Measurements from ENCODE around the gene DUSP22. TPM values are rescaled to one million over a fixed set of nuclear protein-coding genes. Genes with fewer than 3 reads are reported as not detected.

Gene DUSP22
- polyA plus RNA-seq, 2 of the 4 experiments (the other 2 are of a cell fraction): 6.2 to 11.3 TPM

DNA sequence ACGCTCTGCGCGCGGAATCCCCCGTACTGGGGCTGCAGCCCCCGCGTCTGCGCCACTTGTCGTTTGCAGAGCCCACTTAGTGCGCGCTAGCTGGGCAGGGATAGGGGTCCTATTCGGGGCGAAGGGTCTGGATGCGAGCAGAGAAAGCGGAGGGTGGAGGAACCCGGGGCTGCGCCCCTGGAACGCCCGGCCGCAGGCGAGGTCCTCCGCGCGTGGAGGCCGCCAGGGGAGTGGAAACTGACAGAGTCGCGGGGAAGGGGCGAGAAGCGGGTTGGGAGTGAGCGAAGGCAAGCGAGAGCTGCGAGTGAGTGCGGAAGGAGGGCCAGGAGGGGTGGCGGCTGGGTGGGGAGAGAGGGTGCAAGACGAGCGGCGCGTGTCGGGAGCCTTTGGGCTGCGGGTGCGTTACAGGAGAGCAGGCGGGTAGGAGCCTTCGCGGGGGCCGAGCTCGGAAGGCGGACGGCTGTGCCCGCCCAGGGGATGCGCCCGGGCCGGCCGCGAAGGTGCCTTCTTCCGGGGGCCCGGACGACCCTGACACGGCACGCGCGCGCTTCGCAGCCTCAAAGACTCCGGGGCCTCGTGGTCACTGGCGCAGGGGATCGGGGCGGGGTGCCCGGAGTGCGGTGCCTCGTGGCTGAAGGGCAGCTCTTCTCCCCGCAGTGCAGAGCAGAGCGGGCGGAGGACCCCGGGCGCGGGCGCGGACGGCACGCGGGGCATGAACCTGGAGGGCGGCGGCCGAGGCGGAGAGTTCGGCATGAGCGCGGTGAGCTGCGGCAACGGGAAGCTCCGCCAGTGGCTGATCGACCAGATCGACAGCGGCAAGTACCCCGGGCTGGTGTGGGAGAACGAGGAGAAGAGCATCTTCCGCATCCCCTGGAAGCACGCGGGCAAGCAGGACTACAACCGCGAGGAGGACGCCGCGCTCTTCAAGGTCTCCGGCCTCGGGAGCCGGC is 100.4 kb downstream of the DUSP22 start:
- H3K27ac ChIP-seq: no peak overlapping the region
- CTCF ChIA-PET: interaction anchor here (1.3 kb wide), 1 partner anchor 16 kb away, joined by 3 read pairs; no protein-coding TSS in a partner anchor
- ATAC-seq (no peak), FAIRE-seq (no peak), DNase-seq (ENCODE audit: low read depth in 1 of 2, low spot score in 1 of 2) (no peak)
- H3K4me2 ChIP-seq: peak overlapping the region; percentile 55
- POLR2A ChIA-PET: no interaction called here
- no peak overlapping the region for H3K4me3 ChIP-seq
- no peaks in the 10 kb centered on the region for H3K4me1 ChIP-seq
- 76% methylated on average over 61 of the region's 108 CpGs for WGBS (ENCODE audit: missing lambda C conversion rate)
- H3K9me3 ChIP-seq: no peaks in the 10 kb centered on the region
- TF ChIP-seq RFX5 (IDR thresholded peaks at IDR 0.05) (no peak), CHD4 (IDR thresholded peaks at IDR 0.05; ENCODE audit: borderline replicate concordance) (no peak), POLR2A (IDR thresholded peaks at IDR 0.05; ENCODE audit: low read length) (no peak), RNF2 (IDR thresholded peaks at IDR 0.05; ENCODE audit: borderline replicate concordance, low read depth) (no peak), KDM1A (IDR thresholded peaks at IDR 0.05; ENCODE audit: low read depth) (no peak), EHMT2 (IDR thresholded peaks at IDR 0.05; ENCODE audit: low read depth) (no peak), JUNB (IDR thresholded peaks at IDR 0.05) (no peak), ZC3H11A (IDR thresholded peaks at IDR 0.05) (no peak), MYC (IDR thresholded peaks at IDR 0.05; ENCODE audit: borderline replicate concordance, low read length) (no peak), ZFP36 (IDR thresholded peaks at IDR 0.05; ENCODE audit: borderline replicate concordance, partially characterized antibody) (no peak), POLR2AphosphoS2 (conservative IDR thresholded peaks at IDR 0.05; ENCODE audit: low read length) (no peak), SMC3 (IDR thresholded peaks at IDR 0.05) (no peak), CEBPB (IDR thresholded peaks at IDR 0.05) (no peak)
- TF ChIP-seq, protein P1, sequence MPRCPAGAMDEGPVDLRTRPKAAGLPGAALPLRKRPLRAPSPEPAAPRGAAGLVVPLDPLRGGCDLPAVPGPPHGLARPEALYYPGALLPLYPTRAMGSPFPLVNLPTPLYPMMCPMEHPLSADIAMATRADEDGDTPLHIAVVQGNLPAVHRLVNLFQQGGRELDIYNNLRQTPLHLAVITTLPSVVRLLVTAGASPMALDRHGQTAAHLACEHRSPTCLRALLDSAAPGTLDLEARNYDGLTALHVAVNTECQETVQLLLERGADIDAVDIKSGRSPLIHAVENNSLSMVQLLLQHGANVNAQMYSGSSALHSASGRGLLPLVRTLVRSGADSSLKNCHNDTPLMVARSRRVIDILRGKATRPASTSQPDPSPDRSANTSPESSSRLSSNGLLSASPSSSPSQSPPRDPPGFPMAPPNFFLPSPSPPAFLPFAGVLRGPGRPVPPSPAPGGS (IDR thresholded peaks at IDR 0.05): no peak
- TF ChIP-seq, protein P2, sequence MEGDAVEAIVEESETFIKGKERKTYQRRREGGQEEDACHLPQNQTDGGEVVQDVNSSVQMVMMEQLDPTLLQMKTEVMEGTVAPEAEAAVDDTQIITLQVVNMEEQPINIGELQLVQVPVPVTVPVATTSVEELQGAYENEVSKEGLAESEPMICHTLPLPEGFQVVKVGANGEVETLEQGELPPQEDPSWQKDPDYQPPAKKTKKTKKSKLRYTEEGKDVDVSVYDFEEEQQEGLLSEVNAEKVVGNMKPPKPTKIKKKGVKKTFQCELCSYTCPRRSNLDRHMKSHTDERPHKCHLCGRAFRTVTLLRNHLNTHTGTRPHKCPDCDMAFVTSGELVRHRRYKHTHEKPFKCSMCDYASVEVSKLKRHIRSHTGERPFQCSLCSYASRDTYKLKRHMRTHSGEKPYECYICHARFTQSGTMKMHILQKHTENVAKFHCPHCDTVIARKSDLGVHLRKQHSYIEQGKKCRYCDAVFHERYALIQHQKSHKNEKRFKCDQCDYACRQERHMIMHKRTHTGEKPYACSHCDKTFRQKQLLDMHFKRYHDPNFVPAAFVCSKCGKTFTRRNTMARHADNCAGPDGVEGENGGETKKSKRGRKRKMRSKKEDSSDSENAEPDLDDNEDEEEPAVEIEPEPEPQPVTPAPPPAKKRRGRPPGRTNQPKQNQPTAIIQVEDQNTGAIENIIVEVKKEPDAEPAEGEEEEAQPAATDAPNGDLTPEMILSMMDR (IDR thresholded peaks at IDR 0.05): no peak

DNA sequence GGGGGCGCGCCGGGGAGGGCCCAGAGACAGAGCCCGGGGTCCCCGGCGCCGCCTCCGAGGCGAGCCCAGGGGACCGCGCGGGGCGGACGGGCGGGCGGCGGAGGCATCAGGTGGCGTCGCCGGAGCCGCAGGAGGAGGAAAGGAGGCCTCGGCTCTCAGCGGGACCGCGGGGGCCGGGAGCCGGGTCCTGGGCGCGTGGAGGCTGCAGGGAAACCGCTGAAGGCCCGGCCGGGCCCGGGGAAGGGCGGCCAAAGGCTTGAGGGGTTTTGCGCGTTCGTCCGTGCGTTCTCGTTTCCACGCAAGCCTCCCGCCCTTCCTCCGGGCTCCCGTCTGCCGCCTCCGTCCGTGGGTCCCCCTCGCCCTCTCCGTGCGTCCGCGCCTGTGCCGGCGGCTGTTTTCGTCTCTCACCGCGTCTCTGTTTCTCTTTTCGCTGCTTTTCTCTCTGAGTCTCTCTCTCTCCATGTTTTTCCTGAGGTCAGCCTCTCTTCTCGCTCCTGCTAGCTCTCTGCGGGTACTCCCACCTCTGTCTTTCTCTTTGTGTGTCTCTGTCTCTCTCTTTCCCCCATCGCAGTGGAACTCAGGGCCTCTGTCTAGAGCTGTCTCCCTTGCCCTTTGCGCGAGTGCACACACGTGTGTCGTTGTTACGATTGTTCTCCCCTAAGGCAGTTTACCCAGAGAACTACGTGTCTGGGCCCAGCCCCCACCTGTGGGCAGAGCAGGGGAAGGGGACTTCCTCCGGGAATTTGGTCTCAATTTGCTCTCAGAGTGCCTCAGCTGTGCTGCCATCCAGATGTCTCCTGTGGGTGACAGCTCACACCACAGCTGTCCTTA is 101.3 kb downstream of the DUSP22 start:
- Histone ChIP-seq H3K9me3 (no peaks in the 10 kb centered on the region), H3K27ac (no peak overlapping the region), H3K4me1 (no peaks in the 10 kb centered on the region), H3K4me2 (peak overlapping the region; percentile 55), H3K4me3 (no peak overlapping the region)
- ChIA-PET CTCF (interaction anchor here (1.1 kb wide), 1 partner anchor 10 kb away, joined by 3 read pairs; no protein-coding TSS in a partner anchor), POLR2A (no interaction called here)
- no peak for FAIRE-seq
- 57% methylated on average over 40 of the region's 68 CpGs for WGBS (ENCODE audit: missing lambda C conversion rate)
- peak in 1 of 2 experiments; percentile 40; a peak in 2 of 6 replicates for ATAC-seq
- no peak for DNase-seq (ENCODE audit: low read depth in 1 of 2, low spot score in 1 of 2)
- TF ChIP-seq, protein P1 (IDR thresholded peaks at IDR 0.05): no peak
- TF ChIP-seq RCOR1 (IDR thresholded peaks at IDR 0.05; ENCODE audit: low read depth, low read length): no peak
- no peak for TF ChIP-seq RNF2 (IDR thresholded peaks at IDR 0.05; ENCODE audit: borderline replicate concordance, low read depth)
- TF ChIP-seq SREBF2 (IDR thresholded peaks at IDR 0.05): no peak
- no peak for TF ChIP-seq HOXB13 (CRISPR knock-in tag; IDR thresholded peaks at IDR 0.05; ENCODE audit: low read depth)
- TF ChIP-seq MAZ (IDR thresholded peaks at IDR 0.05; ENCODE audit: borderline replicate concordance, low read depth, low read length): no peak
- TF ChIP-seq FOSL2 (IDR thresholded peaks at IDR 0.05): no peak
- no peak for TF ChIP-seq FOSL2 (CRISPR knock-in tag; IDR thresholded peaks at IDR 0.05)
- no peak for TF ChIP-seq RARB (CRISPR knock-in tag; IDR thresholded peaks at IDR 0.05)
- TF ChIP-seq CBX8 (IDR thresholded peaks at IDR 0.05): no peak
- TF ChIP-seq PHF8 (IDR thresholded peaks at IDR 0.05; ENCODE audit: borderline replicate concordance, low read depth): no peak
- no peak for TF ChIP-seq JUNB (IDR thresholded peaks at IDR 0.05)
- no peak for TF ChIP-seq MAFK (IDR thresholded peaks at IDR 0.05; ENCODE audit: partially characterized antibody)
- TF ChIP-seq ZSCAN20 (CRISPR knock-in tag; IDR thresholded peaks at IDR 0.05): no peak
- no peak for TF ChIP-seq POLR2AphosphoS2 (conservative IDR thresholded peaks at IDR 0.05; ENCODE audit: low read length)
- TF ChIP-seq, protein P3, sequence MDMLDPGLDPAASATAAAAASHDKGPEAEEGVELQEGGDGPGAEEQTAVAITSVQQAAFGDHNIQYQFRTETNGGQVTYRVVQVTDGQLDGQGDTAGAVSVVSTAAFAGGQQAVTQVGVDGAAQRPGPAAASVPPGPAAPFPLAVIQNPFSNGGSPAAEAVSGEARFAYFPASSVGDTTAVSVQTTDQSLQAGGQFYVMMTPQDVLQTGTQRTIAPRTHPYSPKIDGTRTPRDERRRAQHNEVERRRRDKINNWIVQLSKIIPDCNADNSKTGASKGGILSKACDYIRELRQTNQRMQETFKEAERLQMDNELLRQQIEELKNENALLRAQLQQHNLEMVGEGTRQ (IDR thresholded peaks at IDR 0.05): no peak
- TF ChIP-seq TP53 (CRISPR knock-in tag; IDR thresholded peaks at IDR 0.05): no peak
- no peak for TF ChIP-seq FOSB (CRISPR knock-in tag; IDR thresholded peaks at IDR 0.05)
- TF ChIP-seq NFE2L2 (conservative IDR thresholded peaks at IDR 0.05; ENCODE audit: low read length): no peak
- no peak for TF ChIP-seq RAD21 (conservative IDR thresholded peaks at IDR 0.05 in 1 of 2, IDR thresholded peaks at IDR 0.05 in 1 of 2)
- no peak for TF ChIP-seq CBX2 (IDR thresholded peaks at IDR 0.05; ENCODE audit: borderline replicate concordance, low read depth)
